Nephron (organoid): ENCODE results near the gene AP2A1.

ENCODE experiments used
- H3K27ac Mint-ChIP-seq, 3 experiments: 2 replicates each; pipeline ENCODE4 v1.8.0; 2020; ENCODE audit warnings: mixed read lengths in 3 of 3, mild to moderate bottlenecking in 2 of 3, moderate library complexity in 1 of 3
- H3K27me3 Mint-ChIP-seq: 2 replicates; pipeline ENCODE4 v1.8.0; 2021; ENCODE audit warnings: low read depth, mild to moderate bottlenecking, moderate library complexity, mixed read lengths
- H3K36me3 Mint-ChIP-seq: 2 replicates; pipeline ENCODE4 v1.8.0; 2020; ENCODE audit warnings: low read depth, mixed read lengths
- H3K4me1 Mint-ChIP-seq: 2 replicates; pipeline ENCODE4 v1.8.0; 2020; ENCODE audit warnings: mixed read lengths
- H3K4me3 Mint-ChIP-seq, 3 experiments: 2 replicates each; pipeline ENCODE4 v1.8.0; 2020; ENCODE audit warnings: mild to moderate bottlenecking in 3 of 3, mixed read lengths in 3 of 3, moderate library complexity in 2 of 3
- H3K9me3 Mint-ChIP-seq: 2 replicates; pipeline ENCODE4 v1.8.0; 2020; ENCODE audit warnings: mixed read lengths
- CTCF ChIP-seq, 3 experiments: fragments of 200-600 bp; sonication (generic); IDR thresholded peaks; one replicate each; pipeline ENCODE4 v1.5.0; 2021; ENCODE audit warnings: antibody characterized with exemption in 3 of 3; ENCODE audit not compliant: unreplicated experiment in 3 of 3

The AP2A1 gene

GRCh38 chr19:49746206-49746958 lies 20.4 kb upstream of the AP2A1 start:
- Mint-ChIP-seq H3K4me1 (no peaks in the 10 kb centered on the region), H3K27me3 (peaks cover 4% of the 10 kb centered on the region), H3K9me3 (peaks cover 9% of the 10 kb centered on the region), H3K4me3 (no peak overlapping the region), H3K36me3 (no peaks in the 10 kb centered on the region), H3K27ac (no peak overlapping the region)
- TF ChIP-seq CTCF (IDR thresholded peaks at IDR 0.05; ENCODE audit: unreplicated experiment in 3 of 3): no peak

- H3K9me3 Mint-ChIP-seq: peaks cover 12% of the 10 kb centered on the region
- no peak overlapping the region for H3K4me3 Mint-ChIP-seq
These were observed 17.6 kb upstream of the AP2A1 start for GRCh38 chr19:49749055-49749716.

GRCh38 chr19:49749771-49750170 lies 17.0 kb upstream of the AP2A1 start:
- Mint-ChIP-seq H3K4me3 (no peak overlapping the region), H3K9me3 (peaks cover 16% of the 10 kb centered on the region), H3K27me3 (peaks cover 4% of the 10 kb centered on the region), H3K27ac (no peak overlapping the region), H3K36me3 (no peaks in the 10 kb centered on the region), H3K4me1 (no peaks in the 10 kb centered on the region)
- TF ChIP-seq CTCF (IDR thresholded peaks at IDR 0.05; ENCODE audit: unreplicated experiment in 3 of 3): no peak

More at GRCh38 chr19:49749055-49749716, 17.6 kb upstream of the AP2A1 start:
- Mint-ChIP-seq H3K27me3 (peaks cover 4% of the 10 kb centered on the region), H3K36me3 (no peaks in the 10 kb centered on the region), H3K27ac (no peak overlapping the region), H3K4me1 (no peaks in the 10 kb centered on the region)
- TF ChIP-seq CTCF (IDR thresholded peaks at IDR 0.05; ENCODE audit: unreplicated experiment in 3 of 3): no peak

GRCh38 chr19:49752701-49753100 lies 14.1 kb upstream of the AP2A1 start:
- TF ChIP-seq CTCF (IDR thresholded peaks at IDR 0.05; ENCODE audit: unreplicated experiment in 3 of 3): no peak
- H3K36me3 Mint-ChIP-seq: no peaks in the 10 kb centered on the region
- no peak overlapping the region for H3K27ac Mint-ChIP-seq
- peaks cover 3% of the 10 kb centered on the region for H3K27me3 Mint-ChIP-seq
- H3K4me1 Mint-ChIP-seq: no peaks in the 10 kb centered on the region
- H3K9me3 Mint-ChIP-seq: peaks cover 16% of the 10 kb centered on the region
- H3K4me3 Mint-ChIP-seq: no peak overlapping the region

GRCh38 chr19:49755956-49756355 lies 10.8 kb upstream of the AP2A1 start:
- Mint-ChIP-seq H3K36me3 (no peaks in the 10 kb centered on the region), H3K27me3 (peaks cover 4% of the 10 kb centered on the region), H3K27ac (no peak overlapping the region), H3K9me3 (peaks cover 17% of the 10 kb centered on the region), H3K4me1 (peaks cover 9% of the 10 kb centered on the region), H3K4me3 (no peak overlapping the region)
- no peak for TF ChIP-seq CTCF (IDR thresholded peaks at IDR 0.05; ENCODE audit: unreplicated experiment in 3 of 3)
